HepG2 (cell line): ENCODE results near the gene ARHGAP32. TPM values are rescaled to one million over a fixed set of nuclear protein-coding genes. Genes with fewer than 3 reads are reported as not detected.

Experiments
- ATAC-seq: fragments of 200-7000 bp; cut with Tn5 transposase; 3 replicates; pipeline ENCODE4 v1.9.1; 2020; ENCODE audit warnings: mild to moderate bottlenecking, moderate library complexity
- BruUV-seq: library from RNA; stranded (reverse); fragments of 400-500 nt; replicated peaks from 2 replicates; lab custom pipeline; 2021; lab: Mats Ljungman, UMichigan
- CTCF ChIA-PET: fragments of 300-600 bp; formaldehyde crosslinking; extraction: SDS; loops from one replicate; lab custom pipeline; 2021; ENCODE audit warnings: low total read pairs, inconsistent platforms, low intra/inter-chr PET ratio; lab: Yijun Ruan, JAX
- POLR2A ChIA-PET: fragments of 350-600 bp; sonication (Branson Sonifier 250); formaldehyde crosslinking; loops from one replicate; lab custom pipeline; 2020; ENCODE audit warnings: antibody characterized with exemption, inconsistent platforms; lab: Yijun Ruan, JAX
- DNase-seq: peaks from one replicate; pipeline ENCODE4 v3.0.0-alpha.2; 2015; ENCODE audit warnings: low spot score
- FAIRE-seq: peaks from 3 replicates; lab custom pipeline; 2011; peaks lifted over from hg19 to GRCh38; lab: Jason Lieb, UNC
- H2AFZ ChIP-seq: one replicate; pipeline ENCODE4 v1.6.1; 2011; ENCODE audit warnings: low read length, inconsistent platforms
- H3K27ac ChIP-seq: fragments of 300-600 bp; 3 replicates; pipeline ENCODE4 v1.8.0; 2011; ENCODE audit warnings: mixed run types, mild to moderate bottlenecking, mixed read lengths, low read length, inconsistent platforms; ENCODE audit not compliant: insufficient read depth; ENCODE audit errors: extremely low read length
- H3K27me3 ChIP-seq, 2 experiments: fragments of 200-600 bp in 1 of 2; 2 replicates in 1 of 2; 3 replicates in 1 of 2; pipeline versions ENCODE4 v1.6.0 to v1.8.0; 2011; ENCODE audit warnings: low read length in 2 of 2, mild to moderate bottlenecking in 2 of 2, moderate library complexity in 2 of 2, inconsistent platforms in 1 of 2; ENCODE audit not compliant: insufficient read depth in 2 of 2, control insufficient read depth in 1 of 2
- H3K36me3 ChIP-seq, 2 experiments: fragments of 200-600 bp in 1 of 2; replicated peaks in 1 of 2; 2 replicates in 1 of 2; 3 replicates in 1 of 2; pipeline versions ENCODE4 v1.5.1 to v1.8.0; 2011; ENCODE audit warnings: low read length in 2 of 2, inconsistent platforms in 1 of 2; ENCODE audit not compliant: insufficient read depth in 2 of 2, control insufficient read depth in 1 of 2
- H3K4me1 ChIP-seq: 2 replicates; pipeline ENCODE4 v1.5.1; 2012; ENCODE audit warnings: low read length, inconsistent platforms; ENCODE audit not compliant: insufficient read depth
- H3K4me2 ChIP-seq: 2 replicates; pipeline ENCODE4 v1.6.0; 2011; ENCODE audit warnings: low read depth, low read length, inconsistent platforms
- H3K4me3 ChIP-seq, 3 experiments: fragments of 200-600 bp in 1 of 3; sonication (generic), shearing (Covaris generic) in 1 of 3; replicated peaks in 1 of 3; 2 replicates each; pipeline ENCODE4 v1.5.1; 2011 to 2016; ENCODE audit warnings: low read length in 3 of 3, inconsistent platforms in 2 of 3, low read depth in 2 of 3, mild to moderate bottlenecking in 2 of 3, control low read depth in 1 of 3, mixed read lengths in 1 of 3; ENCODE audit not compliant: insufficient read depth in 1 of 3
- H3K79me2 ChIP-seq: one replicate; pipeline ENCODE4 v1.6.1; 2011; ENCODE audit warnings: low read length, inconsistent platforms; ENCODE audit not compliant: insufficient read depth
- H3K9ac ChIP-seq: 2 replicates; pipeline ENCODE4 v1.6.0; 2011; ENCODE audit warnings: mild to moderate bottlenecking, low read depth, low read length, inconsistent platforms; ENCODE audit not compliant: insufficient read depth
- H3K9me3 ChIP-seq: 2 replicates; pipeline ENCODE4 v1.5.1; 2012; ENCODE audit warnings: mild to moderate bottlenecking, low read length
- H4K20me1 ChIP-seq: 2 replicates; pipeline ENCODE4 v1.6.0; 2011; ENCODE audit warnings: inconsistent platforms, mild to moderate bottlenecking, low read length, moderate library complexity; ENCODE audit not compliant: insufficient read depth
- BATF2 ChIP-seq: sonication (generic); formaldehyde crosslinking; IDR thresholded peaks from 2 replicates; pipeline ENCODE4 v1.8.0; 2022; ENCODE audit warnings: mild to moderate bottlenecking, missing genetic modification reagents, moderate library complexity
- GFI1 ChIP-seq: sonication (generic); formaldehyde crosslinking; IDR thresholded peaks from 2 replicates; pipeline ENCODE4 v1.5.0; 2020; ENCODE audit warnings: missing genetic modification reagents, mild to moderate bottlenecking, borderline replicate concordance
- GPN1 ChIP-seq: sonication (generic); formaldehyde crosslinking; IDR thresholded peaks from 2 replicates; pipeline ENCODE4 v1.5.1; 2020; ENCODE audit warnings: missing genetic modification reagents, borderline replicate concordance
- HNF4G ChIP-seq, 2 experiments: sonication (generic) in 1 of 2; formaldehyde crosslinking in 1 of 2; IDR thresholded peaks; 2 replicates each; pipeline versions ENCODE4 v1.4.0 to v1.6.1; 2011 to 2020; ENCODE audit warnings: borderline replicate concordance in 2 of 2, low read depth in 2 of 2, mild to moderate bottlenecking in 2 of 2, low read length in 1 of 2, missing genetic modification reagents in 1 of 2, moderate library complexity in 1 of 2
- MEF2D ChIP-seq: sonication (generic); formaldehyde crosslinking; IDR thresholded peaks from 2 replicates; pipeline ENCODE4 v1.5.1; 2020; ENCODE audit warnings: mild to moderate bottlenecking, missing genetic modification reagents
- NCOA1 ChIP-seq: sonication (generic); formaldehyde crosslinking; IDR thresholded peaks from 2 replicates; pipeline ENCODE4 v1.9.0; 2021; ENCODE audit warnings: missing genetic modification reagents
- PRPF4 ChIP-seq: fragments of 200-400 bp; formaldehyde crosslinking; IDR thresholded peaks from 2 replicates; pipeline ENCODE4 v1.6.1; 2016; ENCODE audit warnings: low read length, low read depth; ENCODE audit not compliant: poor library complexity, severe bottlenecking
- RELA ChIP-seq: sonication (generic); formaldehyde crosslinking; IDR thresholded peaks from 2 replicates; pipeline ENCODE4 v1.4.0; 2020; ENCODE audit warnings: missing genetic modification reagents
- SKI ChIP-seq: fragments of 450-650 bp; IDR thresholded peaks from one replicate; pipeline ENCODE4 v1.6.1; 2018; ENCODE audit warnings: mild to moderate bottlenecking; ENCODE audit not compliant: partially characterized antibody
- ZC3H4 ChIP-seq: sonication (generic); formaldehyde crosslinking; IDR thresholded peaks from 2 replicates; pipeline ENCODE4 v1.4.0; 2020; ENCODE audit warnings: missing genetic modification reagents, borderline replicate concordance
- ZNF720 ChIP-seq: sonication (generic); formaldehyde crosslinking; IDR thresholded peaks from 2 replicates; pipeline ENCODE4 v1.4.0; 2020; ENCODE audit warnings: missing genetic modification reagents
- ZNF768 ChIP-seq: sonication (generic); formaldehyde crosslinking; IDR thresholded peaks from 2 replicates; pipeline ENCODE4 v1.4.0; 2020; ENCODE audit warnings: missing genetic modification reagents
- WGBS: methylation state at CpG from one replicate; pipeline ENCODE4 v1.1.6; 2017; ENCODE audit warnings: low lambda C conversion rate; 5-methylcytosine and 5-hydroxymethylcytosine counted together
- in situ Hi-C: cut with HindIII; loops from 2 replicates; pipeline ENCODE4 v1.10.0; 2017; ENCODE audit warnings: low pct_unique_long_range_greater_than_20kb; ENCODE audit not compliant: extremely low pct_ligation_motif_present
- intact Hi-C: fragments of 100-400 bp; cut with micrococcal nuclease; formaldehyde crosslinking; loops from one replicate; pipeline ENCODE4 v1.10.0; 2022; ENCODE audit not compliant: unreplicated experiment
- polyA plus RNA-seq, 8 experiments: library from polyadenylated mRNA; depleted of rRNA in 3 of 8; stranded (reverse) in 7 of 8; unstranded in 1 of 8; fragments of >200 nt; fragmentation: Illumina TruSeq in 4 of 8; extraction: Trizol in 4 of 8; gene quantifications; 2 replicates each; pipeline versions ENCODE4 v1.2.1 to v1.2.3, GENCODE V29; 2011 to 2016; ENCODE audit warnings: low read depth in 4 of 8, missing spikeins in 1 of 8, mixed read lengths in 1 of 8; ENCODE audit not compliant: insufficient read depth in 1 of 8
- total RNA-seq, 5 experiments: library from RNA; depleted of rRNA; stranded (reverse); fragments of >200 nt; fragmentation: Illumina TruSeq; extraction: Trizol; gene quantifications; 2 replicates each; pipeline ENCODE4 v1.2.3, GENCODE V29; 2016; ENCODE audit warnings: low read depth in 1 of 5
- TF ChIP-seq, protein P1 (sequence below): sonication (generic); formaldehyde crosslinking; IDR thresholded peaks from 2 replicates; pipeline ENCODE4 v1.4.0; 2020; ENCODE audit warnings: missing genetic modification reagents
- TF ChIP-seq, protein P2 (sequence below): IDR thresholded peaks from 2 replicates; pipeline ENCODE4 v1.6.1; 2018; ENCODE audit warnings: missing genetic modification reagents, mild to moderate bottlenecking, missing compliant biosample characterization
- TF ChIP-seq, protein P3 (sequence below): sonication (generic); formaldehyde crosslinking; conservative IDR thresholded peaks from 2 replicates; pipeline ENCODE4 v1.4.0; 2020; ENCODE audit warnings: missing genetic modification reagents
- TF ChIP-seq, protein P4 (sequence below): IDR thresholded peaks from 2 replicates; pipeline ENCODE4 v1.6.1; 2016

The ARHGAP32 gene
- total and polyA plus RNA-seq, 2 of the 13 experiments (the other 11 are each of a cell fraction or from before 2014, with no cell fraction given): 6.3 to 8.2 TPM

GRCh38 chr11:128934351-128934750 lies 257.8 kb downstream of the ARHGAP32 start (continued):
- TF ChIP-seq, protein P1, sequence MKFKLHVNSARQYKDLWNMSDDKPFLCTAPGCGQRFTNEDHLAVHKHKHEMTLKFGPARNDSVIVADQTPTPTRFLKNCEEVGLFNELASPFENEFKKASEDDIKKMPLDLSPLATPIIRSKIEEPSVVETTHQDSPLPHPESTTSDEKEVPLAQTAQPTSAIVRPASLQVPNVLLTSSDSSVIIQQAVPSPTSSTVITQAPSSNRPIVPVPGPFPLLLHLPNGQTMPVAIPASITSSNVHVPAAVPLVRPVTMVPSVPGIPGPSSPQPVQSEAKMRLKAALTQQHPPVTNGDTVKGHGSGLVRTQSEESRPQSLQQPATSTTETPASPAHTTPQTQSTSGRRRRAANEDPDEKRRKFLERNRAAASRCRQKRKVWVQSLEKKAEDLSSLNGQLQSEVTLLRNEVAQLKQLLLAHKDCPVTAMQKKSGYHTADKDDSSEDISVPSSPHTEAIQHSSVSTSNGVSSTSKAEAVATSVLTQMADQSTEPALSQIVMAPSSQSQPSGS (CRISPR knock-in tag): no peak
- TF ChIP-seq BATF2 (CRISPR knock-in tag) (no peak), ZNF720 (CRISPR knock-in tag) (no peak), GPN1 (CRISPR knock-in tag) (no peak), SKI (no peak)
- TF ChIP-seq, protein P2, sequence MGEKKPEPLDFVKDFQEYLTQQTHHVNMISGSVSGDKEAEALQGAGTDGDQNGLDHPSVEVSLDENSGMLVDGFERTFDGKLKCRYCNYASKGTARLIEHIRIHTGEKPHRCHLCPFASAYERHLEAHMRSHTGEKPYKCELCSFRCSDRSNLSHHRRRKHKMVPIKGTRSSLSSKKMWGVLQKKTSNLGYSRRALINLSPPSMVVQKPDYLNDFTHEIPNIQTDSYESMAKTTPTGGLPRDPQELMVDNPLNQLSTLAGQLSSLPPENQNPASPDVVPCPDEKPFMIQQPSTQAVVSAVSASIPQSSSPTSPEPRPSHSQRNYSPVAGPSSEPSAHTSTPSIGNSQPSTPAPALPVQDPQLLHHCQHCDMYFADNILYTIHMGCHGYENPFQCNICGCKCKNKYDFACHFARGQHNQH (CRISPR knock-in tag): no peak

DNA sequence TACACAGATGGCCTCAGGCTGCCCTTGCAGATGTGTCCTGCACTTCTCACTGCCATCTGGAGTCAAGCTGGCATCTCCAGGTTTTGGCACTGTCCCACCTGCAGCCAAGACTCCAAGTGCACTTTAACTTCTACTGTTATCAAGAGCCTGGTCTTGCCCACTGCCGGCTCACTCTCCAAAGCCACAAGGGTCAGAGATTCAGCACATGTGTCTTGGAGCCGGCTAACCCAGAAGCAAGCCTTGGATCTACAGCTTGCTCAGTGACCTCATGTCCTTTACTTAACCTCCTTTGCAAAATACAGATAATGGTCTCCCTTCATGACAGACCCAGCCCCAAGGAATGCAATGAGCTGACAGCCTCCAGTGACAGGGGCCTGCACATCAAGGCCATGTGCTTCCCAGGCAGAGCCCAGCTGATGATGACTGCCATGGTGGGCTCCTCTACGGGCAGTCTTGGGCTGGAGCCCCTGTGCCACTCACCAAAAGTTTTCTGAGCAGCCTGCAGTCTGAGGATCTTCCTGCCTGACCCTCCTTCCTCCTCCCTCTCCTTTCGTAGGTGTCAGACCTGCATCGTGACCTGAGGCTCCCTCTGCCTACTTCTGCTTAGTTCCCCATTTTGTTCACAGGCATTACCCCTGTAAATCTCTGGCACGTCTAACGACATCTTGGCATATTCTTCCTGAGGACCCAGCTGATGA lies 258.5 kb downstream of the ARHGAP32 start:
- H3K9me3 ChIP-seq: no peaks in the 10 kb centered on the region
- no TSS peak for BruUV-seq
- H2AFZ ChIP-seq: no peak overlapping the region
- peaks cover 5 to 30% of the 10 kb centered on the region in 2 experiments; a peak in 4 of 5 replicates for H3K27me3 ChIP-seq
- H3K4me3 ChIP-seq: no peak overlapping the region
- no peak overlapping the region for H3K4me2 ChIP-seq
- intact Hi-C loops (no loop called here), in situ Hi-C loops (no loop called here)
- ATAC-seq (no peak), FAIRE-seq (no peak), DNase-seq (no peak)
- no peaks in the 10 kb centered on the region for H3K36me3 ChIP-seq
- CTCF ChIA-PET: no interaction called here
- WGBS: 43% methylated on average over 6 of the region's 7 CpGs
- TF ChIP-seq GFI1 (CRISPR knock-in tag): no peak
- TF ChIP-seq RELA (CRISPR knock-in tag): no peak
- TF ChIP-seq ZC3H4 (CRISPR knock-in tag): no peak
- no peak for TF ChIP-seq PRPF4
- no peak for TF ChIP-seq NCOA1 (CRISPR knock-in tag)
- no peak for TF ChIP-seq MEF2D (CRISPR knock-in tag)
- no peak for TF ChIP-seq ZNF768 (CRISPR knock-in tag)
- TF ChIP-seq, protein P3, sequence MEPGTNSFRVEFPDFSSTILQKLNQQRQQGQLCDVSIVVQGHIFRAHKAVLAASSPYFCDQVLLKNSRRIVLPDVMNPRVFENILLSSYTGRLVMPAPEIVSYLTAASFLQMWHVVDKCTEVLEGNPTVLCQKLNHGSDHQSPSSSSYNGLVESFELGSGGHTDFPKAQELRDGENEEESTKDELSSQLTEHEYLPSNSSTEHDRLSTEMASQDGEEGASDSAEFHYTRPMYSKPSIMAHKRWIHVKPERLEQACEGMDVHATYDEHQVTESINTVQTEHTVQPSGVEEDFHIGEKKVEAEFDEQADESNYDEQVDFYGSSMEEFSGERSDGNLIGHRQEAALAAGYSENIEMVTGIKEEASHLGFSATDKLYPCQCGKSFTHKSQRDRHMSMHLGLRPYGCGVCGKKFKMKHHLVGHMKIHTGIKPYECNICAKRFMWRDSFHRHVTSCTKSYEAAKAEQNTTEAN: no peak
- TF ChIP-seq, protein P4, sequence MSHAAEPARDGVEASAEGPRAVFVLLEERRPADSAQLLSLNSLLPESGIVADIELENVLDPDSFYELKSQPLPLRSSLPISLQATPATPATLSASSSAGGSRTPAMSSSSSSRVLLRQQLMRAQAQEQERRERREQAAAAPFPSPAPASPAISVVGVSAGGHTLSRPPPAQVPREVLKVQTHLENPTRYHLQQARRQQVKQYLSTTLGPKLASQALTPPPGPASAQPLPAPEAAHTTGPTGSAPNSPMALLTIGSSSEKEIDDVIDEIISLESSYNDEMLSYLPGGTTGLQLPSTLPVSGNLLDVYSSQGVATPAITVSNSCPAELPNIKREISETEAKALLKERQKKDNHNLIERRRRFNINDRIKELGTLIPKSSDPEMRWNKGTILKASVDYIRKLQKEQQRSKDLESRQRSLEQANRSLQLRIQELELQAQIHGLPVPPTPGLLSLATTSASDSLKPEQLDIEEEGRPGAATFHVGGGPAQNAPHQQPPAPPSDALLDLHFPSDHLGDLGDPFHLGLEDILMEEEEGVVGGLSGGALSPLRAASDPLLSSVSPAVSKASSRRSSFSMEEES (CRISPR knock-in tag): no peak
- TF ChIP-seq HNF4G (IDR thresholded peaks at IDR 0.05; ENCODE audit: borderline replicate concordance, low read depth, low read length): no peak
- TF ChIP-seq HNF4G (CRISPR knock-in tag; IDR thresholded peaks at IDR 0.05; ENCODE audit: borderline replicate concordance, low read depth): no peak
- POLR2A ChIA-PET: no interaction called here
- no peak overlapping the region for H3K9ac ChIP-seq
- no peaks in the 10 kb centered on the region for H4K20me1 ChIP-seq
- H3K4me1 ChIP-seq: no peaks in the 10 kb centered on the region
- H3K27ac ChIP-seq: no peak overlapping the region
- no peaks in the 10 kb centered on the region for H3K79me2 ChIP-seq
